Keratinocyte (primary cell): Measurements from ENCODE around the gene RPL34. TPM values are rescaled to one million over a fixed set of nuclear protein-coding genes. Genes with fewer than 3 reads are reported as not detected.

Source experiments
- DNase-seq: peaks from one replicate; pipeline ENCODE4 v3.0.0-alpha.2; 2011; ENCODE audit warnings: low read depth, missing footprints, low spot score
- FAIRE-seq: peaks from 2 replicates; lab custom pipeline; 2011; peaks lifted over from hg19 to GRCh38; lab: Jason Lieb, UNC
- H2AFZ ChIP-seq: 2 replicates; pipeline ENCODE4 v1.6.0; 2012; ENCODE audit warnings: low read length, control low read depth, inconsistent platforms; ENCODE audit not compliant: control insufficient read depth
- H3K27ac ChIP-seq: 2 replicates; pipeline ENCODE4 v1.5.1; 2011; ENCODE audit warnings: low read length; ENCODE audit not compliant: control insufficient read depth, insufficient read depth
- H3K27me3 ChIP-seq: 3 replicates; pipeline ENCODE4 v1.6.0; 2011; ENCODE audit warnings: low read length; ENCODE audit not compliant: control insufficient read depth, insufficient read depth; ENCODE audit errors: extremely low read depth
- H3K36me3 ChIP-seq, 2 experiments: 2 replicates in 1 of 2; 3 replicates in 1 of 2; pipeline ENCODE4 v1.5.1; 2011; ENCODE audit warnings: low read length in 2 of 2, mild to moderate bottlenecking in 1 of 2; ENCODE audit not compliant: control insufficient read depth in 2 of 2, insufficient read depth in 2 of 2; ENCODE audit errors: extremely low read depth in 1 of 2
- H3K4me1 ChIP-seq: 3 replicates; pipeline ENCODE4 v1.5.1; 2011; ENCODE audit warnings: low read length; ENCODE audit not compliant: control insufficient read depth, insufficient read depth; ENCODE audit errors: extremely low read depth
- H3K4me2 ChIP-seq: 3 replicates; pipeline ENCODE4 v1.6.0; 2011; ENCODE audit warnings: low read depth, low read length; ENCODE audit not compliant: control insufficient read depth, insufficient read depth; ENCODE audit errors: extremely low read depth
- H3K4me3 ChIP-seq, 3 experiments: fragments of 200-600 bp in 1 of 3; sonication (generic) in 1 of 3; 2 replicates in 2 of 3; 3 replicates in 1 of 3; pipeline ENCODE4 v1.5.1; 2011 to 2016; ENCODE audit warnings: low read length in 3 of 3, mild to moderate bottlenecking in 3 of 3, control low read depth in 2 of 3, inconsistent platforms in 1 of 3, low read depth in 1 of 3, mixed read lengths in 1 of 3, mixed run types in 1 of 3, moderate library complexity in 1 of 3; ENCODE audit not compliant: control insufficient read depth in 2 of 3, insufficient read depth in 2 of 3; ENCODE audit errors: extremely low read depth in 1 of 3
- H3K79me2 ChIP-seq: 2 replicates; pipeline ENCODE4 v1.6.0; 2012; ENCODE audit warnings: low read length; ENCODE audit not compliant: control insufficient read depth, insufficient read depth
- H3K9ac ChIP-seq: 3 replicates; pipeline ENCODE4 v1.6.0; 2011; ENCODE audit warnings: low read length; ENCODE audit not compliant: control insufficient read depth, insufficient read depth; ENCODE audit errors: extremely low read depth
- H3K9me1 ChIP-seq: 3 replicates; pipeline ENCODE4 v1.6.0; 2011; ENCODE audit warnings: low read length; ENCODE audit not compliant: control insufficient read depth, insufficient read depth; ENCODE audit errors: extremely low read depth
- H3K9me3 ChIP-seq: 2 replicates; pipeline ENCODE4 v1.5.1; 2012; ENCODE audit warnings: low read depth, low read length; ENCODE audit not compliant: control insufficient read depth
- H4K20me1 ChIP-seq: 3 replicates; pipeline ENCODE4 v1.6.0; 2011; ENCODE audit warnings: low read length; ENCODE audit not compliant: control insufficient read depth, insufficient read depth; ENCODE audit errors: extremely low read depth
- EZH2 ChIP-seq: IDR thresholded peaks from one replicate; pipeline ENCODE4 v1.6.1; 2012; ENCODE audit warnings: inconsistent platforms, mild to moderate bottlenecking, low read length, moderate library complexity
- dilution Hi-C: fragments of 300-500 bp; cut with MboI; formaldehyde crosslinking; loops from one replicate; pipeline ENCODE4 v1.7.0; 2020; ENCODE audit warnings: low sequenced_read_pairs; ENCODE audit not compliant: extremely low pct_ligation_motif_present
- polyA plus RNA-seq, 5 experiments: library from polyadenylated mRNA; depleted of rRNA in 3 of 5; stranded (reverse) in 3 of 5; stranded (forward) in 1 of 5; unstranded in 1 of 5; fragments of >200 nt; gene quantifications; 1 replicate in 1 of 5; 2 replicates in 3 of 5; 3 replicates in 1 of 5; pipeline versions ENCODE4 v1.2.1 to v1.2.3, GENCODE V29; 2011 to 2012; ENCODE audit warnings: missing spikeins in 2 of 5, low read depth in 1 of 5, low replicate concordance in 1 of 5
- TF ChIP-seq, protein P1 (sequence below), 3 experiments: IDR thresholded peaks in 1 of 3; conservative IDR thresholded peaks in 1 of 3; optimal IDR thresholded peaks in 1 of 3; 2 replicates in 2 of 3; 3 replicates in 1 of 3; pipeline versions ENCODE3 to v1.5.1; 2011; ENCODE audit warnings: low read length in 3 of 3, mild to moderate bottlenecking in 3 of 3, moderate library complexity in 2 of 3, control low read depth in 1 of 3, inconsistent platforms in 1 of 3; ENCODE audit not compliant: insufficient read depth in 2 of 3; ENCODE audit errors: extremely low read depth in 1 of 3

The RPL34 gene
- polyA plus RNA-seq, 1 donor (not counting 4 experiments of a cell fraction or from before 2014, with no cell fraction given), result 3,164 TPM

DNA sequence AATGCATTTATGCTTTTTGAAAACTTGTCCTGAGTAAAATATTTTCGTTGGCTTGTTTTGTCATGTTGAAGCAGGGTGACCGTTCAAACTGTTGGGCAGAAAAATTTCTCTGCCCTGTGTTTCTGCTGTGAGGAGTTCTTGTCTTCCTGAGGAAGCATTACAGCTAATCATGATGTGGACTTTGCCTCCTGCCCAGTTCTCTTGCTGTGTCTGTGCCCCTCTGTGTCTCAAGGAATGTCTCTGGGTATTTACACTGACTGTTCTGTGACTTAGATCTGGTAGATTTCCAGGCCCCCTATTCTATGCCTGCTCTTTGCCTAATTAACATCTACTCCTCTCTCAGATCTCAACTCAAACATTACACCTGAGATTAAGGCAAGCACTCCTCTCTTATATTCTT is 30.4 kb upstream of the RPL34 start:
- no peak overlapping the region for H3K9ac ChIP-seq
- TF ChIP-seq EZH2, result no peak
- TF ChIP-seq, protein P1, sequence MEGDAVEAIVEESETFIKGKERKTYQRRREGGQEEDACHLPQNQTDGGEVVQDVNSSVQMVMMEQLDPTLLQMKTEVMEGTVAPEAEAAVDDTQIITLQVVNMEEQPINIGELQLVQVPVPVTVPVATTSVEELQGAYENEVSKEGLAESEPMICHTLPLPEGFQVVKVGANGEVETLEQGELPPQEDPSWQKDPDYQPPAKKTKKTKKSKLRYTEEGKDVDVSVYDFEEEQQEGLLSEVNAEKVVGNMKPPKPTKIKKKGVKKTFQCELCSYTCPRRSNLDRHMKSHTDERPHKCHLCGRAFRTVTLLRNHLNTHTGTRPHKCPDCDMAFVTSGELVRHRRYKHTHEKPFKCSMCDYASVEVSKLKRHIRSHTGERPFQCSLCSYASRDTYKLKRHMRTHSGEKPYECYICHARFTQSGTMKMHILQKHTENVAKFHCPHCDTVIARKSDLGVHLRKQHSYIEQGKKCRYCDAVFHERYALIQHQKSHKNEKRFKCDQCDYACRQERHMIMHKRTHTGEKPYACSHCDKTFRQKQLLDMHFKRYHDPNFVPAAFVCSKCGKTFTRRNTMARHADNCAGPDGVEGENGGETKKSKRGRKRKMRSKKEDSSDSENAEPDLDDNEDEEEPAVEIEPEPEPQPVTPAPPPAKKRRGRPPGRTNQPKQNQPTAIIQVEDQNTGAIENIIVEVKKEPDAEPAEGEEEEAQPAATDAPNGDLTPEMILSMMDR (optimal IDR thresholded peaks at IDR 0.05 in 1 of 3, IDR thresholded peaks at IDR 0.05 in 1 of 3, conservative IDR thresholded peaks at IDR 0.05 in 1 of 3; ENCODE audit: extremely low read depth in 1 of 3, insufficient read depth in 2 of 3, low read length in 3 of 3), result no peak
- H3K9me3 ChIP-seq, result no peaks in the 10 kb centered on the region
- H3K36me3 ChIP-seq, result no peaks in the 10 kb centered on the region
- H3K4me3 ChIP-seq, result no peak overlapping the region
- no peak for DNase-seq
- FAIRE-seq, result no peak
- no peaks in the 10 kb centered on the region for H3K27me3 ChIP-seq
- peaks cover 9% of the 10 kb centered on the region for H3K4me1 ChIP-seq
- dilution Hi-C loops, result no loop called here
- no peak overlapping the region for H2AFZ ChIP-seq
- H3K9me1 ChIP-seq, result no peaks in the 10 kb centered on the region
- no peaks in the 10 kb centered on the region for H4K20me1 ChIP-seq
- H3K79me2 ChIP-seq, result no peaks in the 10 kb centered on the region
- no peak overlapping the region for H3K27ac ChIP-seq
- H3K4me2 ChIP-seq, result no peak overlapping the region

DNA sequence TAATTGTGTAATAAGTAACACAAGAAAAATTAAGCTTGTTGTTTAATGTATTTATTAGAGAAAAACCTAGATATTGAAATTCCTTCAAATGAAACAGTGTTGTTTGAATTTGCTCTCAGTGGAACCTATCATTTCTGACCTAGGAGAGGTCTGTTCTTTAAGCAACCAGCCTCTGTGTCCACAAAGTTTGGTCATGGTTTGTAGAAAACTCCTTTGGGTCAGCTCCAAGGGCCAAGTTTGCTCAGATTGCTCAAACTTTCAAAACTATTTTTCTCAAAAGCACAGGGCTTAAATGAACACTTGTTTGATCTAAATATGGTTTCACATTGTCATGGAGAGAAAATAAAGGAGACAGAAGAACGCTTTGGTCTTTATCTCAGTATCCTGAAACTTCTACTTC is 29.6 kb upstream of the RPL34 start:
- no peaks in the 10 kb centered on the region for H3K36me3 ChIP-seq
- H3K79me2 ChIP-seq, result no peaks in the 10 kb centered on the region
- no peaks in the 10 kb centered on the region for H3K9me1 ChIP-seq
- H3K4me3 ChIP-seq, result no peak overlapping the region
- H3K4me2 ChIP-seq, result no peak overlapping the region
- TF ChIP-seq EZH2, result no peak
- TF ChIP-seq, protein P1 (optimal IDR thresholded peaks at IDR 0.05 in 1 of 3, IDR thresholded peaks at IDR 0.05 in 1 of 3, conservative IDR thresholded peaks at IDR 0.05 in 1 of 3; ENCODE audit: extremely low read depth in 1 of 3, insufficient read depth in 2 of 3, low read length in 3 of 3), result no peak
- FAIRE-seq (no peak), DNase-seq (no peak)
- H3K27ac ChIP-seq, result no peak overlapping the region
- H3K9me3 ChIP-seq, result no peaks in the 10 kb centered on the region
- H3K4me1 ChIP-seq, result peaks cover 9% of the 10 kb centered on the region
- dilution Hi-C loops, result no loop called here
- no peaks in the 10 kb centered on the region for H3K27me3 ChIP-seq
- no peaks in the 10 kb centered on the region for H4K20me1 ChIP-seq
- no peak overlapping the region for H3K9ac ChIP-seq
- H2AFZ ChIP-seq, result no peak overlapping the region
